Subcutaneous adipose tissue (tissue), 4 donors: ENCODE results near the gene NOTCH1. TPM values are rescaled to one million over a fixed set of nuclear protein-coding genes. Genes with fewer than 3 reads are reported as not detected.

Experiments
- total RNA-seq, 4 donors: library from RNA; depleted of rRNA; stranded (reverse); fragments of >200 nt; gene quantifications; one replicate each; pipeline ENCODE4 v1.1.0, GENCODE V29; 2016
- TF ChIP-seq, protein P1 (sequence below): fragments of 450-650 bp; IDR thresholded peaks from one replicate; pipeline ENCODE4 v1.5.1; 2016; ENCODE audit warnings: low read depth, mild to moderate bottlenecking, control low read depth, antibody characterized with exemption, moderate library complexity

Gene NOTCH1
- total RNA-seq, 4 donors from 2014 or later, result 18.0 to 94.4 (median 21.3) TPM

DNA sequence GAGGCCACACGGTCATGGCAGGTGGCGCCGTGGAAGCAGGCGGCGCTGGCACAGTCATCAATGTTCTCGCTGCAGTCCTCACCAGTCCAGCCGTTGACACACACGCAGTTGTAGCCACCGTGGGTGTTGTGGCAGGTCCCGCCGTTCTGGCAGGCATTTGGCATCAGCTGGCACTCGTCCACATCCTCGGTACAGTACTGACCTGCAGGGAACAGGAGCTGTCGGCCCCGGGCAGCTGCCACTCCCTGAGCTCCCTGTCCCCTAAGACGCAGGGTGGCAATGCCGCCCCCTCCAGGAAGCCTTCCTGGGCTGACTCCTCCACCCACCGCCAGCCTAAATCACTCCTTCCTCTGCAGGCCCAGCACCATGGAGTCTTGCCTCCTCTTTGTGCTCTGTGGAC is 27.2 kb downstream of the NOTCH1 start:
- TF ChIP-seq, protein P1, sequence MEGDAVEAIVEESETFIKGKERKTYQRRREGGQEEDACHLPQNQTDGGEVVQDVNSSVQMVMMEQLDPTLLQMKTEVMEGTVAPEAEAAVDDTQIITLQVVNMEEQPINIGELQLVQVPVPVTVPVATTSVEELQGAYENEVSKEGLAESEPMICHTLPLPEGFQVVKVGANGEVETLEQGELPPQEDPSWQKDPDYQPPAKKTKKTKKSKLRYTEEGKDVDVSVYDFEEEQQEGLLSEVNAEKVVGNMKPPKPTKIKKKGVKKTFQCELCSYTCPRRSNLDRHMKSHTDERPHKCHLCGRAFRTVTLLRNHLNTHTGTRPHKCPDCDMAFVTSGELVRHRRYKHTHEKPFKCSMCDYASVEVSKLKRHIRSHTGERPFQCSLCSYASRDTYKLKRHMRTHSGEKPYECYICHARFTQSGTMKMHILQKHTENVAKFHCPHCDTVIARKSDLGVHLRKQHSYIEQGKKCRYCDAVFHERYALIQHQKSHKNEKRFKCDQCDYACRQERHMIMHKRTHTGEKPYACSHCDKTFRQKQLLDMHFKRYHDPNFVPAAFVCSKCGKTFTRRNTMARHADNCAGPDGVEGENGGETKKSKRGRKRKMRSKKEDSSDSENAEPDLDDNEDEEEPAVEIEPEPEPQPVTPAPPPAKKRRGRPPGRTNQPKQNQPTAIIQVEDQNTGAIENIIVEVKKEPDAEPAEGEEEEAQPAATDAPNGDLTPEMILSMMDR, result no peak

DNA sequence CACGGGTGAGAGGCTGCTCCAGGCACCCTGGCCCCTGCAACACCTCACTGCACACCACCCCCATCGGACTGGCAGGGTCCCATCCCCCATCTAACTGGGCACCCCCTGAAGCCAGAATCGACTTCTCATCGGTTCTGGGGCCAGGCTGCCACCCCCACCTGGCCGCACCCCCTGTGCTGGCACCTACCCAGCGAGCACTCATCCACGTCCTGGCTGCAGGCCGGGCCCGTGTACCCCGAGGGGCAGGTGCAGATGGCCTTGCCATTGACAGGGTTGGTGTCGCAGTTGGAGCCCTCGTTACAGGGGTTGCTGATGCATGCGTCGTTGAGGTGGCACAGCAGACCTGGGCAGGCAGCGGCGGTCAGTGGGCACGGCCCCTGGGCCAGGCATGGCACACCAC is 27.9 kb downstream of the NOTCH1 start:
- TF ChIP-seq, protein P1, result no peak

DNA sequence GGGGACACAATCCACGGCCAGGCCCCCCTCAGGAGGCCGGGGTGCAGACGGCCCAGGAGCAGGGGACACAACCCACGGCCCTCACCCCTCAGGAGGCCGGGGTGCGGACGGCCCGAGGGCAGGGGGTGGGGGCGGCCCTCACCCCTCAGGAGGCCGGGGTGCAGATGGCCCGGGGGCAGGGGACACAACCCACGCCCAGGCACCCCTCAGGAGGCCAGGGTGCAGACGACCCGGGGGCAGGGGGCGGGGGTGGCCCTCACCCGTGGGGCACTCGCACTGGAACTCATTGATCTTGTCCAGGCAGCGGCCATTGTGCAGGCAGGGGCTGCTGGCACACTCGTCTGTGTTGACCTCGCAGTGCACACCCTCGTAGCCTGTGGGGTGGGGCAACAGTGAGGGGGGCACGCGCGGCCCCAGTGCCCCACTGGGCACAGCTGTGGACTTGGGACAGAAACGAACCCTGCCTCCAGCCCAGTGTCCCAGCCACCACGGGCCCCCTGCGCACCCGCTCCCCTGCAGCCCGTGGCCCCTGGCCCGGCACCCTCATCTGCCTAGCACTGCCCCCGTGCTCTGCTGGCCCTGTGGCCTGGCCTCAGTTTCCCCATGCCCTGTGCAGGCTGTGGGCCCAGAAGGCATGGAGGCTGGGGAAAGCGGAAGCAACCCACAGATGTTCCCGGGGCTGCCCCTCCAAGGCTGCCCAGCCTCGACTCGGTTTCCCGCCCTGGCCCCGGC is 28.7 kb downstream of the NOTCH1 start:
- TF ChIP-seq, protein P1, result no peak

DNA sequence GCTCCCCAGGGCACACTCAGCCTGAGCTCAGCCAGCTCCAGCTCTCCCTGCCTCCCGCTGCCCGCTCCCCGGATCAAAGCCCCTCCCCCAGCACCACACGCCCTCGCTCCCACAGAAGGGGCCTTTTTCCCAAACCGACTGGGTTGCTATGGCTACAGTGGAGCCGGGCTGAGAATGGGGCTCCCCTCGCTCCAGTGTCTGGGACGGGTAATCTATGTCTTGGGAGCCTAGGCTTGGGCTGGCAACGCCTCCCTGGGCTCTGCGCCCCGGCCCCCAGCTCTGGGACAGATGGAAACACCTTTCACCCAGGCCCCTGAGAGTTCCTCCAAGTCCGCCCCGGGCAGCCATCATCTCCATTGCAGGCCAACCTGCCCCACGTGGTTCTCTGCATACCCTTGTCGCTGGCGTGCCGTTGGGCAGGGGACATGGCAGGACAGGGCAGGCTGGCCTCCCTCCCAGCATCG is 29.6 kb downstream of the NOTCH1 start:
- TF ChIP-seq, protein P1, result no peak

DNA sequence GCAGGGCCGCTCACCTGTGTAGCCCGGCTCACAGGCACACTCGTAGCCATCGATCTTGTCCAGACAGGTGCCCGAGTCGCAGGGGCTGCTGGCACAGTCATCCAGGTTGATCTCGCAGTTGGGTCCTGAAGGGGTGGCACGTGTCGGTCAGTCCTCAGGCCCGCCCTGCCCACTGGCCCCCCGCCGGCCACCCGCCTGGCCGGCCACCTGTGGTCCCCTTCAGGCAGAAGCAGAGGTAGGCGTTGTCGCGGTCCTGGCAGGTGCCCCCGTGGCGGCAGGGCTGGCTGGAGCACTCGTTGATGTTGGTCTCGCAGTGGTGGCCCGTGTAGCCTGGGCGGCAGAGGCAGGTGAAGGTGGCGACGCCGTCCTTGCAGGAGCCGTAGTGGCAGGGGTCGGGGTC is 30.6 kb downstream of the NOTCH1 start:
- TF ChIP-seq, protein P1, result no peak

DNA sequence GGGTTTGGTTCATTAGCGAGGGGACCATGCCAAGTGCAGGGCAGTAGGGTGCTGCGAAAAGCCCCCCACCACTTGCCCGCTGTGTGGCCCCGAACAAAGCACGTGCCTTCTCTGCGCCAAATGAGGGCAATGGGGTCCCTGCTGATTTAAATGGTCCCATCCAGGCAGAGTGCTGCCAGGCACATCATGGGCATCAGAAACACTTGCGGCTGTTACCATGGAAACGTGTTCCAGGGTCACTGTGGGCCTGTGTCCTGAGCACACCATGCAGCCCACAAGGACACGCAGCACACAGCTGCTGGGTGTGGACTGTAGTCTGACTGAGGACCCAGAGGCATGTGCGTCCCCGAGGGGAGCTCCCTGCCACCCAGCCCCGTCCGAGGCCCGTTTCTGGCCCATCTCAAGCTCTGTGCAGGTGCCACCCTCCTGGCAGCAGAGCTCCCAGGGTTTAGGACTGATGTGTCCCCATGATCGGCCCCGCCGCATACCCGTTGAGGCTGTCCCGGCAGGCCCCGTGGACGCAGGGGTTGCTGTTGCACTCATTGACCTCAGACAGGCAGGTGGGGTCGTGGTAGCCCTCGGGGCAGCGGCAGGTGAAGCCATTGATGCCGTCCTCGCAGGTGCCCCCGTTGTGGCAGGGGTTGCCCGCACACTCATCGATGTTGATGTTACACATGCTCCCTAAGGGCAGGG is 31.7 kb downstream of the NOTCH1 start:
- TF ChIP-seq, protein P1, result no peak

DNA sequence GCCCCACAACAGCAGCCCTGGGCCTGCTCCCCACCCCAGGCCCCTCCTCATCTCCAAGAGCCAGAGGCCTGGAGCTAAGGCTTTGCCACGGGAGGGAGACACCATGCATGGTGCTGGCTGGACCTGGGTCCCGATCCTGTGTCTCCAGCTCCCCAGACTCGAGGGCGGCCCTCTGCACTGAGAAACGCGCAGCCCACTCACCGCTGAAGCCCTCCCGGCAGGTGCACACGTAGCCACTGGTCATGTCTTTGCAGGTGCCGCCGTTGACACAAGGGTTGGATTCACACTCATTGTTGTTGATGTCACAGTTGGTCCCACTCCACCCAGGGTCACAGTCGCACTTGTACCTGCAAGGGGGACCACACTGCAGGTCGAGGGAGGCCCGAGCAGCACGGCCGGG is 32.7 kb downstream of the NOTCH1 start:
- TF ChIP-seq, protein P1, result no peak
